Measurements from ENCODE around the gene HABP4.

HABP4 gene

GRCh38 chr9:96459268-96460007, 9.5 kb downstream of the HABP4 start:
- TF ChIP-seq CTCF (IDR thresholded peaks at IDR 0.05; ENCODE audit: control insufficient read depth, extremely low read depth, insufficient read depth): no peak
- no peak for DNase-seq (ENCODE audit: low read depth)
- no peak overlapping the region for H3K4me3 ChIP-seq (ENCODE audit: low read depth, low read length)

GRCh38 chr9:96460470-96460869, 10.5 kb downstream of the HABP4 start:
- H3K4me3 ChIP-seq (ENCODE audit: low read depth, low read length): no peak overlapping the region
- no peak for DNase-seq (ENCODE audit: low read depth)
- no peak for TF ChIP-seq CTCF (IDR thresholded peaks at IDR 0.05; ENCODE audit: control insufficient read depth, extremely low read depth, insufficient read depth)

- DNase-seq (ENCODE audit: low read depth): no peak
- no peak overlapping the region for H3K4me3 ChIP-seq (ENCODE audit: low read depth, low read length)
- no peak for TF ChIP-seq CTCF (IDR thresholded peaks at IDR 0.05; ENCODE audit: control insufficient read depth, extremely low read depth, insufficient read depth)
Observed at GRCh38 chr9:96460882-96461281, 10.9 kb downstream of the HABP4 start.

DNA sequence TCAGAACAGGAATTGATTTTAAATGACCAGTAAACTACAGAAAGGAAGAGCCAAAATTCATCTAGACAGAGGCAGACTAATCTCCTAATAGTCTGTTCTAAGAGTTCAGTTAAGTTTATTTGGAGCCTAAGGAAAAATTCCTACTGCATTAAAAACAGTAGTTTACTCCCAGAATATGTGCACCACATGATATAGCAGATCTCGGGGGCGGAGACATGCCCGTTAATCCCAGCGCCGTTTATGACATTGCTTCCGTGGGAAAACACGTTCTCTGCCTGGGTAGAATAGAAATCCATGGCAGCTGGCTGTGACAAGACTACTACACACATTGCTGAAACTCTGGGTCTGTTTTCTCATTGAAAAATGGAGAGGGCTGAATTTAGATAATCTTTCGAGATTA, 11.4 kb downstream of the HABP4 start:
- TF ChIP-seq CTCF (IDR thresholded peaks at IDR 0.05; ENCODE audit: control insufficient read depth, extremely low read depth, insufficient read depth): no peak
- no peak for DNase-seq (ENCODE audit: low read depth)
- H3K4me3 ChIP-seq (ENCODE audit: low read depth, low read length): no peak overlapping the region

DNA sequence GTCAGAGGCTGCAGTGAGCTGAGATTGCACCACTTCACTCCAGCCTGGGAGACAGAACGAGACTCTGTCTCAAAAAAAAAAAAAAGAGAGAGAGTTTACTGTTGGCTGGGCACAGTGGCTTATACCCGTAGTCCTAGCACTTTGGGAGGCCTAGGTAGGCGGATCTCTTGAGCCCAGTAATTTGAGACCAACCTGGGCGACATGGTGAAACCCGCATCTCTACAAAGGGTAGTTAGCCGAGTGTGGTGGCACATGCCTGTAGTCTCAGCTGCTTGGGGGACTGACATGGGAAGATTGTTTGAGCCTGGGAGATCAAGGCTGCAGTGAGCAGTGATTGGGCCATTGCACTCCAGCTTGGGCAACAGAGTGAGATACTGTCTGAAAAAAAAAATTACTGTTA, 12.6 kb downstream of the HABP4 start:
- H3K4me3 ChIP-seq (ENCODE audit: low read depth, low read length): no peak overlapping the region
- DNase-seq (ENCODE audit: low read depth): no peak
- no peak for TF ChIP-seq CTCF (IDR thresholded peaks at IDR 0.05; ENCODE audit: control insufficient read depth, extremely low read depth, insufficient read depth)

- TF ChIP-seq CTCF (IDR thresholded peaks at IDR 0.05; ENCODE audit: control insufficient read depth, extremely low read depth, insufficient read depth): no peak
Observed at GRCh38 chr9:96464426-96464825, 14.5 kb downstream of the HABP4 start.

DNA sequence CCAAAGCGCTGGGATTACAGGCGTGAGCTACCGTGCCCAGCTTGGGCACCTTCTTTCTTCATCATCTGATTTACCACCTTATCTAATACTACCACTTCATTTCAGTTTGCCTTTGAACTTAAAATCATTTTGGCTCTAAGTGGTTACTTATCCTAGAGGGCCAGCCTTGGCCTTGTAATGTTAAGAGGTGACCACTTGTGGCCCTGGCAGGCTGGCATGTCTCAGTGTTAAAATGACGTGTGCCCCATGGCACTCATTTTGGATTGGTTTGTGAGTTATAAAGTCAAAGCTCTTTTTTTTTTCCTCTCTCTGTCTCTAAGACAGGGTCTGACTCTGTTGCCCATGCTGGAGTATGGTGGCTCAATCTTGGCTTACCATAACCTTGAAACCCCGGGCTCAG, 17.8 kb downstream of the HABP4 start:
- TF ChIP-seq CTCF (IDR thresholded peaks at IDR 0.05; ENCODE audit: control insufficient read depth, extremely low read depth, insufficient read depth): no peak

More at GRCh38 chr9:96464426-96464825, 14.5 kb downstream of the HABP4 start:
- DNase-seq (ENCODE audit: low read depth): no peak
- no peak overlapping the region for H3K4me3 ChIP-seq (ENCODE audit: low read depth, low read length)

More for the DNA sequence above, 17.8 kb downstream of the HABP4 start:
- no peak overlapping the region for H3K4me3 ChIP-seq (ENCODE audit: low read depth, low read length)
- DNase-seq (ENCODE audit: low read depth): no peak

All from LNCaP clone FGC (cell line).